HG03175 (cell line): Measurements from ENCODE around the gene WFDC8.

Experiments
- ATAC-seq: cut with Tn5 transposase; IDR thresholded peaks from one replicate; pipeline ENCODE4 v1.9.1; 2021; ENCODE audit warnings: mild to moderate bottlenecking, moderate library complexity; ENCODE audit not compliant: unreplicated experiment

The WFDC8 gene

DNA sequence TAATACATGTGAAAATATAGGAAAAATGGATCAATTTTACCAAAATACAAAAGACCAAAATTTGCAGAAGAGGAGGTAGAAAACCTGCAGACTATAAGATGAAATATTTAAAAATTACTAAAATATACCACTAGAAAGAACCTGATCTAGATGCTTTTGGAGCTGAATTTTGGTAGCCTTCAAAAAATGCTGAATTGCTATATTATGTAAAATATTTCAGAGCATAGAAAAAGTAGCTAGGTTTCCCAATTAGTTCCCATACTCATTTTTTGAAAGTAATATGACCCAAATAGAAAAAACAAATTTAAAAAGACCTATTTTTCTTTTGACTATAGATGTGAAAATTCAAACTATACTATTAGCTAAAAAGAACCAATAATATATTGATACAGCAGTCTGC, 28.3 kb downstream of the WFDC8 start:
- ATAC-seq, result no peak

GRCh38 chr20:45548410-45548809, 30.7 kb downstream of the WFDC8 start:
- ATAC-seq, result no peak

DNA sequence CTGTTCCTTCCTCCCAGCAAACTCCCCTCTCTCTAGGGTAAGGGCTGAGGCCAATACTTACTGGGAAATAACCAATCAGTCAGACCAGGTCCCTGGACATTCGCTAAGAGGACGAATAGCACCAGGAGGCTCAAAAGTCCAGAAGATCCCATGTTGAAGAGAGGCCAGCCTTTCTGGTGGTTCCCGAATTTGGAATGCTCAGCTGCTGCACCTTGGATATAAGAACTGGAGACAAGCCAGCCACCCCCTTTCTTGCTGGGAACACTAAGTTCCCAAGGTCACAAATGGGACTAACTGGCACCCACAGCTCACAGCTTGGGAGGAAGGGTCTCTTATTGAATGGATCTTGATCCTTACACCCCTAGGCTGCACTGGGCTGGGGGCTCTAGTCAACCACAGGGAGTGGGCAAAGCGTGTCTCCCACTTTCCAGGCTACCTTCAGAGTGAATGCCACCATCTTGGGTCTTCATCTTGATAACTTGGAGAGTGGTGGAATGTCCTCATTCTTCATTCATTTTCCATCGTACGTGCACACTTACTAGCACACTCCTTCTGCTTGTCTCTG, 31.8 kb downstream of the WFDC8 start, which contains the start of gene EPPIN:
Gene EPPIN (minus strand): TSS at position 196 of the 565 bp plus-strand sequence. CDS start 44 bp downstream, at position 152.
- no peak for ATAC-seq

DNA sequence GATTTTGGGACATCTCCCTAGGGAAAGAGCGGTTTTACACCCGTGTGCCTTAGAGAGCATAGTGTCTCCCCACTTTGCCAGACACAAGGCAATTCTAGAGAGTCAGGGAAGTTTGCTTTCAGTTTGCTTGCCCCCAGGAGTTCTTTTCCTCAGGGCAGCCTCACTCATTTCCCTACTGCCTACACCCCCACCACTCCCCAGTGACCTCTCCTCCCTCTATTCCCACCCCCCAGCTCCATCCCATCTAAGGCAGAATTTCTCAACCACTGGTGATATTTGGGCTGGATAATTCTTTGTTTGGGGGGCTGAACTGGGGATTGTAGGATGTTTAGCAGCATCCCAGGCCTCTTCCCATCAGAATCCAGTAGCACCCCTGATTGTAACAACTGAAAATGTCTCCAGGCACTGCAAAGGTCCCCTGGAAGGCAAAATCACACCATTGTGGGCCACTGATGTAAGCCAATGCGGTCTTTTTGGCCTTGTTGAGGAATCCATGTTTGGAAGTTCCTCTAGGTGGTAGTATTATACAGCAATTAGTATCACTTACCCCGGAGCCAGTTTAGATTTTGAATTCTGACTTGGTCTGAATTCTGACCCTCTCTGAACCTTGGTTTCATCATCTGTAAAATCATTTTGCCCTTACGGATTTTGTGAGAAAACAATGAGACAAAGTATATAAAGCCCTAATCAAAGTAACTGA, 33.2 kb downstream of the WFDC8 start:
- no peak for ATAC-seq

DNA sequence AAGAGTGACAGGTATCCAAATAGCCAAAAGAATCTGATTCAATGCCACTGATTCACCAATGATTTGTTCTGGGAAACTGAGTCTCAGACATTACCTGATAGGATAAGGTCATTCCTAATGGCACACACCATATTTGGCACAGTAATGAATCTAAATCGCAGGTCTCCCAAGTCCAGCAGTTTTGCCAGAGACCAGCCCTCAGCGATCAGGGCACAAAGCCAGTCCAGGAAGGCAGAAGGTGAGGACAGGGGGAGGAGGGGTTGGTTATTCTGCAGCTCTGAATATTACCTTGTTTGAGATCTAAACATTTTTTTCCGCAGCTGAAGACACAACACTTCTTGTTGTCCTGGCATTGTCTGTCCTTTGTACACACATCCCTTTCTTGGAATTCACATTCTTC, 33.7 kb downstream of the WFDC8 start:
- no peak for ATAC-seq

- no peak for ATAC-seq
Observed at GRCh38 chr20:45539382-45539781, 39.7 kb downstream of the WFDC8 start, which contains the start of gene WFDC6. WFDC6 (minus strand) TSS chr20:45539482; CDS start chr20:45539407, 75 bp downstream.

DNA sequence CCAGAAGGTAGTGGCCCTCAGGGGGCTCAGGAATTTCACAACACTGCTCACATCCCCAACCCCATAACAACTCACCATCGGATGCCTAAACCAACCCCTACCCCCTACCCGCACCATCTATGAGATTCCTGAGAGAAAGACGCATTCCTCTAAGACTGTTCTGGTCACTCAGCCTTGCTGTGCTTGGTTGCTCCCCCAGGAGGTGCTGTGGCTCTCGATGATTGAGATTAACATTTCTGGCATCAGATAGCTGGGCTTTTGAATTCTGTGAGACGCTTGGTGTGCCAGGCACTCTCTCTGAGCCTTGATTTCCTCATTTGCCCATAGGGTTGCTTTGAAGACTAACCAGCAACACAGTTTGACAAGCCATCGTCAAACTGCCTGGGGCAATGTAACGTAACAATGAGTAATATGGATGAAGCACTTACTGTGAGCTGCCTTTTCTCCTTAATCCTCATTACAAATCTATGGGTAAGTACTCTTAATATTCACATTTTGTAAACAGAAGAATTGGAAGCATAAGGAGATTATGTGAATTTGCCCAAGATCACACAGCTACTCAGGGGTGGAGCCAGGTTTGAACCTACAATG, 40.8 kb downstream of the WFDC8 start:
- no peak for ATAC-seq

- no peak for ATAC-seq
Observed at GRCh38 chr20:45527294-45527693, 51.8 kb downstream of the WFDC8 start.

DNA sequence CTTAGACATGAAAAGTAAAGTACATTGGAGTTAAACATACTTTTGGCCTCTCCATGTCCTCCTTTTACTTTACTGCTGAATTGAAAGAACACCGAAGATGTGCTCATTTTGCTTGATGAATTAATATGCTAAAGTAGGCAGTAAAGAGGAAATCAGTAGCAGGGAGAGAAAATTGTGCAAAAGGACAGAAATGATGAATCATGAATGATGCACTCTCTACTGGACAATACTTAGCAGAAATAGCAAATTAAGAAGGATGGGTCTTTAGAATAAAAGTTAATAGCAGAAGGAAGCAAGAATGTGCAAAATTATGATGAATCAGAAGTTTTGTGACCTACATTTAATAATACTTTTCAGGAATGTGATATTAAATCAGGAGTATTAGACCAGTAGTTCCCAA, 55.3 kb downstream of the WFDC8 start:
- ATAC-seq, result no peak

GRCh38 chr20:45518282-45518681, 60.8 kb downstream of the WFDC8 start:
- ATAC-seq, result no peak

- no peak for ATAC-seq
Observed at GRCh38 chr20:45515147-45515913, 63.8 kb downstream of the WFDC8 start, which contains the start of gene SPINT3. SPINT3 (minus strand) TSS chr20:45515622; CDS start chr20:45515608, 14 bp downstream.

- ATAC-seq, result no peak
Observed at GRCh38 chr20:45510242-45510862, 68.7 kb downstream of the WFDC8 start.

DNA sequence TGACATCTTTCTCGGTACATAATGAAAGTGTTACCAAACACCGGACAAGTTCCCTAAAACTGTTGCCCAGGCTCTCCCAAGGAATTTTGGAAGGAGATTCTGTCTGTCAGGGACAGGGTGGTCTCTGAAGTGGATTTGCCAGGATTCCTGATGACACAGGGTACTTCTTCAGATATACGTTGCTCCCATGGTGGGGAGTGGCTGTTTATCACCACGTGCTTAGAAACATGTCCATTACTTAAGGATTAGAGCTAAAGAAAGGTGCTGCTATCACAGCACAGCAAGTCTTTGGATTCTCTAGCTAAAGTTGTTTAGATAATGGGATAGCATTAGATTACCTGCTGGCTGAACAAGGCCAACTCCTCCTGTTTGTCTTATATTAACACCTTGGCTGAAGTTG, 70.0 kb downstream of the WFDC8 start:
- ATAC-seq, result no peak

GRCh38 chr20:45508068-45508886, 70.8 kb downstream of the WFDC8 start:
- no peak for ATAC-seq

DNA sequence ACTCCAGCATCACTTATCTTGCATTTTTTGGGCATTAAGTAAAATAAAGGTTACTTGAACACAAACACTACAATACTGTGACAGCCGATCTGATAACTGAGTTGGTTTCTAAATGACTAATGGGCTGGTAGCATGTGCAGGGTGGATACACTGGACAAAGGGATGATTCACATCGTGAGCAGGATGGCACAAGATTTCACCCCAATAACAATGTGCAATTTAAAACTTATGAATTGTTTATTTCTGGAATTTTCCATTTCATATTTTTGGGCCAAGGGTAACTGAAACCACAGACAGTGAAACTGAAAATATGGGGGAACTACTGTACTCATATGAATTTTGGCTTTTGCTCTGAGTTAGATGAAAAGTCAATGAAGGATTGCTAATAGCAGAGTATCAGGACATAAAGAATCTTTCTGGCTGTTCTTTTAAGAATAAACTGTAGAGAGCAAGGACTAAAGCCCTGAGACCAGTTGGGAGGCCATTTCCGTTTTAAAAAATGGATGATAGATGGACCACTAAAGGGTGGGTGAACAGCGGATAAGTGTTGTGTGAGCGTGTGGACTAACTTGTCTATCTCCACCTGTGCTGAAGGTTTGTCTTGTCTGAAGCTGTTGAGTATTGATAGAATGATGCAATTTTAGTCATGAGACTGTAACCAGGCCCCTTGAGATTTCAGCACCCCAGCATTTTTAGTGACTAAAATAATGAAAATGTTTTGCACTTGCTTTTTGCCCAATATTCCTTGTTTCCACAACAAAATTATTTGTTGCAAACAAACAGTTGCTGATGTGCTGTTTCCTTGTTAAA, 71.9 kb downstream of the WFDC8 start:
- no peak for ATAC-seq

DNA sequence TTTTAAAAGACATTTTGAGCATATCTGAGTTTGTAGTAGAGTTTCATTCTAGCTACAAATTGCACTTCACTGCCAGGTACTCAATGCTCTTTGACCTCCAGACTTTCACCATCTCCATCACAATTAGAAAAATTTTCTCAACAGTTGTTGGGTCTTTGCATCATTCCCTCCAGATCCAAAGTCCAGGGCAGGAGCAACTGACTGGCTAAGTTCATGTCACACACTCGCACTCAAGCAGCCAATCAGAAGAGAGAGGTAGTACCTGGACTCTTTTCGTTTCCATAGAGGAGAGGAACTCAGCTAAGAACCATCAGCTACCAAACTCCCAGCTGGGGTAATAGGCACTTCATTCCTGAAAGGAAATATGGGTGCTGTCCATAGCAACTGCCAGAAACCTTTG, 72.7 kb downstream of the WFDC8 start:
- no peak for ATAC-seq

- no peak for ATAC-seq
Observed at GRCh38 chr20:45503403-45503802, 75.7 kb downstream of the WFDC8 start.

DNA sequence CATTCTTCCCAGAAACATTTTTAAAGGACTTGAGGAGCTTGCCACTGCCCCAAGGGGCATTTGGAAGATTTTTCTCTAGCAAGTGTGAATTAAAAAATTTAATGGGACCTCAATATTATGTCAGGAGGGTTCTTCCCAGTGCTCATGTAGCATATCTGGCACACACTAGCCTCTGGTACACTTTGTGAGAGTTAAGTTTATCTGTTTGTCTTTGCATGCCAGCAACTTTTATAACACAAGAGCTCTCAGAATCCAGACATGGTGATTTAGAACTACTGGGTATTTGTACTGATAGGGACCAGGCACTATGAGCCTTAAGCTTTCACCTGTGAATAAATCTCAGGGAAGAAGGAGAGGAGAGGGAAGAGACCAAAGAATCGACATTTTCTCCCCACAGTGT, 76.5 kb downstream of the WFDC8 start:
- no peak for ATAC-seq
